Hematopoietic multipotent progenitor cell (in vitro differentiated cells): ENCODE results near the gene DCST2. TPM values are rescaled to one million over a fixed set of nuclear protein-coding genes. Genes with fewer than 3 reads are reported as not detected.
"Not testable (repeated sequence)": the region's sequence is repeated elsewhere in the genome, so short reads cannot be mapped to it uniquely, and the experiment has no call there.

Source experiments
- DNase-seq, 3 donors: peaks; one replicate each; pipeline ENCODE4 v3.0.0-alpha.2; 2011 to 2015; ENCODE audit warnings: low read depth in 2 of 3, low spot score in 2 of 3
- total RNA-seq: library from RNA; depleted of rRNA; stranded (reverse); fragments of >200 nt; gene quantifications from one replicate; pipeline ENCODE4 v1.2.3, GENCODE V29; 2012

Gene DCST2
- total RNA-seq, 1 donor = under 0.01 TPM

DNA sequence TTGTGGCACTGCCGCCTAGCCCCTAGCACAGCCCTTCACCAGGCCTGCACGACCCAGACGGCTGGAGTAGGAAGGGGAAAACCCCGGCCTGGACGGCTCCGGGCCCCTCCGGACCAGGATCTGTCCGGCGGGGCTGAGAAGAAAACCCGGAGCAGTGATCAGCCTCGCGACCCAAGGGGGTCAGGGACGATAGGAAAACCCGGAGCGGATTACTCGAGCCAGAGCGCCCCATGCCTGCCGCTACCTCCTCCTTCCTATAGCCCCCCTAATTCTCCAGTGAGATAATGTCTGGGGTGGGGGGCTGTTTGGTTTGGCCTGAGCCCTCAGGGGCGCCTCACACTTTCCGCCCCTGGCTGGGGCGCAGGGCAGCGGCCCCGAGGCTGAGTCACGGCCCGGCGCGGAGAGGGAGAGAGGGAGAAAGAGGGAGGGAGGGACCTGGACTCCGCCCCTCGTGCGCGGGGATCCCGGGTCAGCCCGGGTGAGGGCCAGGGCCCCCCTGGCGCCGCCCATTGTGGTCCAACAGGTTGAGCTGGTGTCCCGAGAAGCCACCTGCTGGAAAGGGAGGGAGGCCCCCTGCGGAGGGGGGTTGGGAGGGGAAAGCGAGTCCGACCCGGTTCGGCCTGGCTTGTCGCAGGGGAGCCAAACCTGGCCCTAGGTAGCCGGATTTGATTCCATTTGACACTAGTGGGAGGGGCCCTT, 32.7 kb downstream of the DCST2 start:
- peak in 2 of 3 donors; percentile 89 to 92 for DNase-seq

DNA sequence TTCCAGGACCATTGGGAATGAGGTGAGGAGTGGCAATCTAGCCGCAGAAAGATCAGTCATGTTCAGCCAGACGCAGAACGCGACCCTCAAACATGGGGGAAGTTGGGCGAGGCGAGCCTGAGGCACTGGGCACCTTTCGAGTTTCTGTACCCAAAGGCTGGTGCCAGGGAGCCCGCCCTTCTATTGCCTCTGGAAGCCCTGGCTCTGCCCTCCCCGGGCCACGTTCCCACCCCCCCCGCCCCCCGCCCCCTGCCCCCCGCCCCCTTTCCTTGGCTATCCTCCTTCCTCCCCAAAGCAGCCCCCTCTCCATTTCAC, 33.2 kb downstream of the DCST2 start:
- no peak for DNase-seq

DNA sequence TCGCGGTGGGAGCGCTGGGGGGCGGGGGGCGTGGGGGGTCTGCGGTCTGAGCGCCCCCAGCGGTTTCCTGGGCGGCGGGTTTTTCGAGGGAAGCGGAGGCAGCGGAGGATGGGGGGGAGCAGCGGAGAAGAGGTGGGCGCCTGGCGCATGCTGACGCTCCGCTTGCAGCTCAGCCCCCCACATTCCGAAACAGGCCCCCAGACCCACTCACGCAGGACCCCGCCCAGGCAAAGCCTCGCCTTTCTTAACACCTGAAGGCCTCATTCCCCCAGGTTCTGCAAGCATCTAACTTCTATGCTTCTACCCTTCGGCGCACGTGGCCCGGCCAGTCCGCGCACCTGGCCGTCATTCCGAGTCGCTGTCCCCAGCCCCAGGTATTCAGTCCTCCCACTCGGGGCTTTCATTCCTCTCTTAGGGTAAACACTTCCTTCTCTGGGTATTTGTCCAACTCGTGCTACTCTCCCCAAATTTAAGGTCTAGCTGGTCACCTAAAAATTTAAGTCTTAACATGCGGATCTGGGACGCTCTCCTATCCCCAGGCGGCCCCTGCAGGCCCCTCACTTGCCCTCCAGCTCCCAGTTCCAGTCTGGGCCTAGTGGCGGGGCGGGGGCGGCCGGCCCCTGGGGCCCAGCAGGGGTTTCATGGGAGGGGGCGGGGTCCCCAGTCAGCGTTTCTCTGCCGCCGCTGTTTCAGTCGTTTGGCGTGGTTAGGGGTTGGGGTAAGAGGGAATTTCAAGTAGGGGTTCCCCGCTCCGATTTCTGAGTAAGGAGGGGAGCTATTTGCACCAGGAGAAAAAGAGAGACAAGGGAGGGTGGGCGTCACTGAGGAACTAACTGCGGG, 33.8 kb downstream of the DCST2 start:
- no peak for DNase-seq

DNA sequence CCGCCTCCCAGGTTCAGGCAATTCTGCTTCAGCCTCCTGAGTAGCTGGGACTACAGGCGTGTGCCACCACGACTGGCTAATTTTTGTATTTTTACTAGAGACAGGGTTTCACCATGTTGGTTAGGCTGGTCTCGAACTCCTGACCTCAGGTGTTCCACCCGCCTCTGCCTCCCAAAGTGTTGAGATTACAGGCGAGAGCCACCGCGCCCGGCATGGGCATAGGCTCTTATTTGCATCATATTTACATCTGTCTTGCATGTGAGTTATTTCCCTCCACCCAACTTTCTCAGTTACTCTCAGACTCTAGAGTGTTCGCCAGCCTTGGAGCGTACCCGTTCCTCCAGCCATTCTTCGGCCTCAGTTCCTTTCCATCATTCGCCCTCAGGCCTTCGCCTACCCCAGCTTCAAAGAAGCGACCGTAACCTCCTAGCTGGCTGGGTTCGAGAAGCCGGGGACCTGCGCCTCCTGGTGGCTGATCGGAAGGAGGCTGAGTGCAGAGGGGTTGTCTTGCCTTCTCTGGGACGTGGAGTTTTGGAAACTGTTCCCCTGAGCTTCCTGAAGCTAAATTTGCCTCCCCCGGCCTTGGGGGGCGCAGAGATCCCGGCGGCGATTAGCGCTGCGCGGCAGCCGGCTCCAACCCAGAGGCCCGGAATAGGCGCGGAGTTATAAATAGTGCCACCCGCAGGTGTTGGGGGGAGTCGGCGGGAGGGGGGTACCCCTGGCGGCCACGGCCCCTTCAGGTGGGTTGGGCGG, 34.6 kb downstream of the DCST2 start:
- DNase-seq = peak in 2 of 3 donors; percentile 70 to 76

DNA sequence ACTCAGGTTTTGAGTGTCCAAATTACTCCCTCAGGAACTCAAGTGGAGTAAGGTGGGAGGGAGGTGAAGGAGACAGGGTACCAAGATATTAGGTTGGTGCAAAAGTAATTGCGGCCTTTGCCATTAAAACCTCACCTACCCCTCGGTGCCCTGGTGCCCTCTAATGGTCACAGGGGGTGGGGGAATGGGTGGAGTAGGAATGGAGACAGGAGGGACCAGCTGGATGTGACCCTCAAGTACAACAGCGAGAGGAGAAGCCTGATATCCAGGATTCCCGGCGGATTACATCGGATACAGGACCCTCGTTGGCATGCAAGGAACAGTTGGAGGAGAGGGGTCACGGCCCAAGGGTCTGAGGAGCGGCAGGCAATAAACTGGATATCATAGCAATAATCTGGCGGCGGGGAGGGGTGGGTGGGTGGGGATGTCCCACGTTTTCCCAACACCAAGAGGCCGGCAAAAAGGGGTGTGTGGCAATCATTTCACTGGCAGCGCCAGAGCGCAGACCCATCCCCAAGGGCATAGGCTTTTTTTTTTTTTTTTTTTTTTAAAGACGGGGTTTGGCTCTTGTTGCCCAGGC, 35.3 kb downstream of the DCST2 start:
- no peak for DNase-seq

DNA sequence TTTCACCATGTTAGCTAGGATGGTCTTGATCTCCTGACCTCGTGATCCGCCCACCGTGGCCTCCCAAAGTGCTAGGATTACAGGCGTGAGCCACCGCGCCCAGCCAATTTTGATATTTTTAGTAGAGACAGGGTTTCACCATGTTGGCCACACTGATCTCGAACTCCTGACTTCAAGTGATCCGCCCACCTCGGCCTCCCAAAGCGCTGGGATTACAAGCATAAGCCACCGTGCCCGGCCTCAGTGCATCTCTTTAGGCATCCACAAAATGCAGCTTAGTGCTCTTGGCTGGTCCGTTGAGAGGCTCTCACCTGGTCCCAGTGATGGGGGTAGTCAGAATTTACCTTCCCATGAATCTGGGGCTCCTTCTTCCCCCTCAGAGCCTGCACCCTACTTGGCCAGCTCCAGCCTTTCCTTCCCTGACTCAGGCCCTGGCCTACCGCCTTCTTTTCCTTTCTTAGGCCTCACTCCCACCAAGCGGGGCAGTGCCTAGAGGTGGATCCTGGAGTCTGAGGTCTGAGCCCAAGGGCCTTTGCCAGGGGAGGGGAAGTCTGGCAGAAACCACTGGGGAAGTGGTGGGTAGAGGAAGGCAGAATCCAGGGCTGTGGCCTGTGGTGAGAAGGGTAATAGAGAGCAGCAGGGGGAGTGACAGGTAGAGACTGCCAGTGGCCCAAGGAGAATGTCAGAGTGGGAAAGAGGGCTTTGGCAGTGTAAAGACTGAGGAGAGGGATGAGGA, 36.4 kb downstream of the DCST2 start:
- peak in 2 of 3 donors; percentile 58 to 66 for DNase-seq

DNA sequence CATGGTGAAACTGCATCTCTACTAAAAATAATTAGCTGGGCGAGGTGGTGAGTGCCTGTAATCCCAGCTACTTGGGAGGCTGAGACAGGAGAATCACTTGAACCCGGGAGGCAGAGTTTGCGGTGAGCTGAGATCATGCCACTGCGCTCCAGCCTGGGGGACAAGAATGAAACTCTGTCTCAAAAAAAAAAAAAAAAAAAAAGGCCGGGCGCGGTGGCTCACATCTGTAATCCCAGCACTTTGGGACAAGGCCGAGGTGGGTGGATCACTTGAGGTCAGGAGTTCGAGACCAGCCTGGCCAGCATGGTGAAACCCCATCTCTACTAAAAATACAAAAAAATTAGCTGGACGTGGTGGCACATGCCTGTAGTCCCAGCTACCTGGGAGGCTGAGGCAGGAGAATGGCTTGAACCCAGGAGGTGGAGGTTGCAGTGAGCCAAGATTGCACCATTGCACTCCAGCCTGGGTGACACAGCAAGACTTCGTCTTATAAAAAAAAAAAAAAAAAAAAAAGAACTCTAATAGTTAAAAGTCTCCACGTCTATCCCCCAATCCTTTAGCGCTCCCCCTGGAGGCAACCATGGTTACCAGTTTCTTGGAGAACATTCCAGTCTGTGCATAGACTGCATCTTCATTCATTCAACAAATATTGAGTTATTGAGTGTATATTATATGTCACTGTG, 38.1 kb downstream of the DCST2 start:
- DNase-seq = peak in 1 of 3 donors; percentile 51

DNA sequence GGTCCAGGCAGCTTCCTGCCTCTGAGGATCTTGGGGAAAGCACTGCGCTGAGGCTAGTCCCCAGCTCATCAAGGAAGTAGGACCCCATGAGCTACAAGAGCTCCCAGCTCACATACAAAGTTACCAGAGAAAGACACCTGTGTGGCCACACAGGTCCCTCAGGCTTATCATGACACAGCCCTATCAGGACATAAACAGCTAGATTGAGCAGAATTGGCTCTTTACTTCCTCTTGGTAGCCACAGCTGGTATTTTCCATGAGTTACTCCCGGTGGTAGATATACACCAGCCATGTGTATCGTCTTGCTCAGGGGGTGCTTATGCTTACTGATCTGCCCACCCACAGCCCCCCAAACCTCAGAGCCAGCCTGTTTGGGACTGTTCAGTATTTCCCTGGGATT, 39.0 kb downstream of the DCST2 start:
- no peak for DNase-seq

DNA sequence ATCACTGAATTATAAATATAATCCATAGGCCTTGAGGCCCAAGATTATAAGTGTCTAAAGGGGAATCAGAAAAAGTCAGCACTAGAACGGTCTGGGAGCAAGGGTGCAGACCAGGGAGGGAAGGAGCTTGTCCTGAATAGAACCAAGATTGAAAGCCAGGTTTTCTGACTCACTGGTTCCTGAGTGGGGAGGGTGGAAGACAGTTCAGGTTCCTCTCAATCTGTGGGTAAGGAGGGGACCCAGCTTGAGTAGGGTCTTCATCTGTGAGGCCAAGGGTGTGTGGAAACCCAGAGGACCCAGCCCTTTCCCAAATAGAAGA, 39.4 kb downstream of the DCST2 start:
- no peak for DNase-seq

DNA sequence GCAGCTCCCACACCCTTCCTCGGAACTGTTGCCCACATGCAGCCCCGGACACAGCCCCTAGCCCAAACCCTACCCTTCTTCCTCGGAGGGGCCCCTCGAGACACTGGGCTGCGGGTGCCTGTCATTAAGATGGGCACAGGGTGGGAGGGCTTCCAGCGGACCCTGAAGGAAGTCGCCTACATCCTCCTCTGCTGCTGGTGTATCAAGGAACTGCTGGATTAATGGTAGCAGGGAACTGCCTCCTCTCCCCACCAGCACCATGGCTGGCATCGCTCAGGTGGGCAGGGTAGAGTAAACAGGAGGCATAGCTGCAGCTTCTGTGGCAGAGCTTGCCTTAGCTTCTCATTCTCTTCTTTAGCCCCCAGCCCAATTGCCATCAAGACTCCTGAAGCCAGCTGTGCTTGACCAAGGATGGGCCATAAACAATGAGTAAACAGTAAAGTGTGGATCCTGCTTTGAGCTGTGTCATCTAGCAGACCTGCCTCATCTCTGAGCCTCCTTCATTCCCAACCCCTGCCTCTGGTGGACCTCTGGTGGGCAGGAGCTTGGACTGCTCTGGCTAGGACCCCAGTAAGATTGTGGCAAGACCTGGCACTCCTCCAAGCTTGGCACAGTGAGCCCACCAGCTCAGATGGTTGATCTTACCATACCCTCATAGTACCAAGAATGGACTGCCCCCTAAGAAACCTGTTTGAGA, 39.9 kb downstream of the DCST2 start, which contains the start of gene LENEP:
Gene LENEP, plus strand, starts transcription at position 15 of the 697 bp plus-strand sequence. Its CDS starts 22 bp downstream, at position 37.
- DNase-seq = no peak

DNA sequence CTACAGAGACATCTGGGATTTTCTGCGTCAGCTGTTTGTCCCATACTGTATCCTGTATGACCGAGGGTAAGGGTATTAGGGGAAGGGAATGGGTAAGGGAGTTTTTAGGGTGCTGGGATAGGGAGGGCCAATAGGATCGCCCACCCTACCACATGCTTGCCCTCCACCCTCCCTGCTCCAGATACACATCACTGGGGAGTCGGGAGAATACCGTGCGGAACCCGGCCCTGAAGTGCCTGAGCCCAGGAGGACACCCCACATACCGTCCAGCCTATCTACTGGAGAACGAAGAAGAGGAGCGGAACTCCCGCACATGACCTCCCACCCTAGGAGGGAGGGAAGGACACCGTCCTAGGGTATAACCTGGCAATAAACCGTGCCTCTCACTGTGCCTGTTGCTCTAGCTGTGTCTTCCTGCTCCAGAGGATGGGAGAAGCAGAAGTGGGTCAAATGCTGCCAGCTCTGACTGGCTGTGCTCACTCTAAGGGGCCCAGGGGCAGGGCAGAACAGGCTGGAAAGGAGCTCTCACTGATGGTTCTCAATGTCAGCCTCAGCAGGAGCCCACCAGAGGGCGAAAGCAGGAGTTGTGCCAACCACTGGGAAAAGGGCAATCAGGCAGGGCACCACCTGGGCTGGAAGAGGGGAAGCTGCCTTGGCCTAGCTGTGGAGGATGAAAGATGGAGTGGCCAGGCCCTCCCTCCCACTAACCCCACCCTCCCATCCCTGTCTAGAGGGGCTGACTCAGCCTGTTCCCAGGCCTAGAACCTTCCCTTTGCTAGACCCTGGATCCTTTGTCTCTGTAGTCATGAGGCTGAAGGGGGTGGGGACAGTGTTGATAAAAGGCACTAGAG, 40.6 kb downstream of the DCST2 start:
- no peak for DNase-seq

DNA sequence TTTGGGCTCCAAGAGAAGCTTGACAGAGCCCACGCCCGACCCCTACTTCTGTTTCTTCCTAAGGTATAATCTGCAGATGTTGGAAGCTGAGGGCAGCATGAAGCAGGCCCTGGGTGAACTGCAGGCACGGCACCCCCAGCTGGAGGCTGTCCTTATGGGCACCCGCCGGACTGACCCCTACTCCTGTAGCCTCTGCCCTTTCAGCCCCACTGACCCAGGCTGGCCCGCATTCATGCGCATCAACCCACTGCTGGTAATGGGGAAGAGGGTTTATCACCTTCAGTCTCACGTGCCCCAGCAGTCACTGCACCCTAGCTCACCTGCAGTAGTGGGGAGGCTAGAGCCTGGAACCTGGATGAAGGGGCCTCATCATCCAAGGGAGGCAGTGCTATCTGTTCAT, 43.3 kb downstream of the DCST2 start:
- DNase-seq = no peak

DNA sequence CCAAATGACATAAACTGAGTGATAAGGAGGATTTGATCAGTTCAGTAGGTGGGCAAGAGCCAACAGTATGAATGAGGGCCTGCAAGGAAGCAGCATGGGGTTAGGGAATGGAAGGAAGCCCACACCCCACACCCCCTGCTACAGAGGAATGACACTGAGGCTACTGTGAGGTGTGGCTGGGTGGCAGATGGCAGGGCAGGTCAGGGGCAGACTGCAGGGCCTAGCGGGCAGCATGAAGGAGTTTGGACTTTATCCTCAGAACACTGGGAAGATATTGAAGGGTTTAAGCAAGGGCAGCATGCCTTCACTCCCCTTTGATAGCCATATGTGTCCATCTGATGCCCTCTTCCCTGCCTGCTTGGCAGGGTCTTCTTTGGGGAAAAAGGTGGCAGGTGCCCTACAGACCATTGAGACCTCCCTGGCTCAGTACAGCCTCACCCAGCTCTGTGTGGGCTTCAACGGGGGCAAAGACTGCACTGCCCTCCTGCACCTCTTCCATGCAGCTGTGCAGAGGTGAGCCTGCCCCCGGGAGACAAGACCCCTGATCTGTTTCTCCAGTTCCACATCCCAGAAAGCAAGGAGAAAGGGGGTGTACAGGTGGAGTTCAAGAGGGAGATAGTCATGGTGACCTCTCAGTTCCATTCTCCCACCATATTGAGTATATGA, 44.3 kb downstream of the DCST2 start:
- no peak for DNase-seq

DNA sequence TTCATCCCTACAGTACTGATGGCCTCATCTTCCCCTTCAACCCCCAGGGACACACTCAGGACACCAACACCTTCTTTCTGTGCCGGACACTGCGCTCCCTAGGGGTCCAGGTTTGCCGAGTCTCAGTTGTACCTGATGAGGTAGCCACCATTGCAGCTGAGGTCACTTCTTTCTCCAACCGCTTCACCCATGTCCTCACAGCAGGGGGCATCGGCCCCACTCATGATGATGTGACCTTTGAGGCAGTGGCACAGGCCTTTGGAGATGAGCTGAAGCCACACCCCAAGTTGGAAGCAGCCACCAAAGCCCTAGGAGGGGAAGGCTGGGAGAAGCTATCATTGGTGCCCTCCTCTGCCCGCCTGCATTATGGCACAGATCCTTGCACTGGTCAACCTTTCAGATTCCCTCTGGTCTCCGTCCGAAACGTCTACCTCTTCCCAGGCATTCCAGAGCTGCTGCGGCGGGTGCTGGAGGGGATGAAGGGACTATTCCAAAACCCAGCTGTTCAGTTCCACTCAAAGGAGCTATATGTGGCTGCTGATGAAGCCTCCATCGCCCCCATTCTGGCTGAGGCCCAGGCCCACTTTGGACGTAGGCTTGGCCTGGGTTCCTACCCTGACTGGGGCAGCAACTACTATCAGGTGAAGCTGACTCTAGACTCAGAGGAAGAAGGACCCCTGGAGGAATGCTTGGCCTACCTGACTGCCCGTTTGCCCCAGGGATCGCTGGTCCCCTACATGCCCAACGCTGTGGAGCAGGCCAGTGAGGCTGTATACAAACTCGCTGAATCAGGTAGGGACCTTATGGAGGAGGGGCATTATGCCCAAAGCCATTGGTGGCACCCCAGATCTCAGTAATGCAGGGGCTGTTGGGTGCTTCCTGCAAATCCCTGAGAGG, 45.3 kb downstream of the DCST2 start:
- no peak for DNase-seq

DNA sequence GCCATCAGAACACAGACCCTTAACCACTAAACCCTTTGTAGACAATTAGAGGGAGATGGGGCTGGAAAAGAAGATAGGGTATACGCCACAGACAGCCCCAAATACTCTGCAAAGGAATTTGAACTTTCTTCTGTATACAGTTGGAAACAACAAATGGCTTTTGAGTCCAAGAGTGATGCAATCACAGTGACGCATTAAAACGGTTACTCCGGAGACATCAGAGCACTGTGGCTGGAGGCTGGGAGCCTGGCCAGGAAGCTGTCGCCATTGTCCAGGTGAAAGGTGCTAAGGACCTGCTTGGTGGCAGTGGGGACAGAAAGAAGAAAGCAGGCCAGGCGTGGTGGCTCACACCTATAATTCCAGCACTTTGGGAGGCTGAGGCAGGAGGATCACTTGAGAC, 46.3 kb downstream of the DCST2 start:
- no peak for DNase-seq

DNA sequence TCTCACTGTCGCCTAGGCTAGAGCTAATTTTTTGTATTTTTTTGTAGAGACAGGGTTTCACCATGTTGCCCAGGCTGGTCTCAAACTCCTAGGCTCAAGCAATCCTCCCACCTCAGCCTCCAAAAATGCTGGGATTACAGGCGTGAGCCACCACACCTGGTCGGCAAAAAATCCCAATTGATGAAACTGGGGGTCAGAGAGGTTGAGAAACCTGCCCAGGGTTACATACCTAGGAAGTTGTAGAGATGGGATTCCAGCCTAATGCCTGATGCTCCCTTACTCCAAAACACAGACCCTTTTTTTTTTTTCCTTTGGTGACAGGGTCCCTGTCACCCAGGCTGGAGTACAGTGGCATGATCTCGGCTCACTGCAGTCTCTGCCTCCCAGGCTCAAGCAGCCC, 46.8 kb downstream of the DCST2 start:
- not testable (repeated sequence) for DNase-seq
